Measurements from ENCODE around the gene CHN2.
"Not testable (repeated sequence)": the region's sequence is repeated elsewhere in the genome, so short reads cannot be mapped to it uniquely, and the experiment has no call there.

CHN2 gene

GRCh38 chr7:29248713-29249382 is 54.3 kb downstream of the CHN2 start:
- no peak for DNase-seq
- Mint-ChIP-seq H3K4me3 (no peak overlapping the region), H3K27ac (no peak overlapping the region), H3K4me1 (peaks cover 24% of the 10 kb centered on the region), H3K27me3 (no peaks in the 10 kb centered on the region), H3K9me3 (peaks cover 4% of the 10 kb centered on the region), H3K36me3 (ENCODE audit: low read depth) (no peaks in the 10 kb centered on the region)
- ATAC-seq = no peak

DNA sequence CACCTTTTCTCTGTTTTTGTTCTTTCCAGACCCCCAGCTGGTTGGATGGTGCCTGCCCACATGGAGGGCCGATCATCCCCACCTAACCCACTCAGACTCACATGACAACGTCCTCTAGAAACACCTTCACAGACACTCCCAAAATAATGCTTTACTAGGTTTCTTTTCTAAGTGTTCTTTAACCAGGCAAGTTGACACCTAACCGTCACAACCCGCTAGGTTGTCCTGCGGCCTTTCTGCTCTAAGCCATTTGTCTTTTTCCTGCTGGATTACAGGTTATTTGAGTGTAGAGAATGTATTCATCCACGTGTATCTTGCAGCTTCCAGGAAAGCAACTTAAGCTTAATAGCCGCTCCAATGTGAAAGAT is 54.8 kb downstream of the CHN2 start:
- no peak for DNase-seq
- Mint-ChIP-seq H3K27me3 (no peaks in the 10 kb centered on the region), H3K9me3 (peaks cover 4% of the 10 kb centered on the region)

DNA sequence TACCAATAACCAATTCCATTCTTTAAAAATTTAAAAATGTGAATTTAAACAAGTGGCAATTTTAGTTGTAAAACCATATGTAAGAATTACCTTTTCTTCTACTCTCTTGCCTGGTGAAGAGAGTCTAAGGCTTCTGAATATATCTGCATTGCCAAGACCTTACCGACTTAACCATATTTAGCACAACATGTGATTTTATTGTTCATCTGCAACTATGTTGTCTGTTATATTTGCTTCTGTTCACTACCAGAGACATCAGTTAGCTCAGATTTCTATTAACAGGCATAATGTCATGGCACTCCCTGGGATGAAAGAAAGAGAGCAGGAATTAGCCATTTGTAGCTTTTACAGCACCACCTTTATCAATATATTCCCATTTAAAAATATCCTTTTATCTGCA is 55.3 kb downstream of the CHN2 start:
- H3K36me3 Mint-ChIP-seq (ENCODE audit: low read depth) = no peaks in the 10 kb centered on the region
- no peaks in the 10 kb centered on the region for H3K9me3 Mint-ChIP-seq
- H3K4me3 Mint-ChIP-seq = no peak overlapping the region
- DNase-seq (no peak), ATAC-seq (no peak)
- no peak overlapping the region for H3K27ac Mint-ChIP-seq
- H3K4me1 Mint-ChIP-seq = peaks cover 14% of the 10 kb centered on the region
- no peaks in the 10 kb centered on the region for H3K27me3 Mint-ChIP-seq

More for the DNA sequence above, 54.8 kb downstream of the CHN2 start:
- no peak for ATAC-seq
- H3K36me3 Mint-ChIP-seq (ENCODE audit: low read depth) = no peaks in the 10 kb centered on the region
- H3K27ac Mint-ChIP-seq = no peak overlapping the region
- no peak overlapping the region for H3K4me3 Mint-ChIP-seq
- peaks cover 19% of the 10 kb centered on the region for H3K4me1 Mint-ChIP-seq

DNA sequence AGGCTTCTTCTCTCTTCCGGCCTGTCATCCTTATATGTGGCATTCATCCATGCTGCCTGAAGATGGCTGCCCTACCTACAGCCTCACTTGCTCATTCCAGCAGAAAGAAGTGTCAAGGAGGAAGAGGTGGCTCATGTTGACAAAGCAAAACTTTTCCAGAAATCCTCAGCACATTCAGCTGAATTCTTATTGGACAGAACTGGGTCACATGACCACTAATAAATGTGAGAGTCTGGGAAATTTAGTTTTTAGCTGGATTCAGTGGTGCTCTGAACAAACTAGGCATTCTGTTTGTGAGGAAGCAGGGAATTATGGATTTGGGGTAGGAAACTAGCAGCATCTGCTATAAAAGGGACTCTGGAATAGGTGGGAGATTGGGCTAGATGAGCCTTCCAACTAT is 58.6 kb downstream of the CHN2 start:
- Mint-ChIP-seq H3K4me3 (no peak overlapping the region), H3K27ac (no peak overlapping the region)
- DNase-seq = no peak

DNA sequence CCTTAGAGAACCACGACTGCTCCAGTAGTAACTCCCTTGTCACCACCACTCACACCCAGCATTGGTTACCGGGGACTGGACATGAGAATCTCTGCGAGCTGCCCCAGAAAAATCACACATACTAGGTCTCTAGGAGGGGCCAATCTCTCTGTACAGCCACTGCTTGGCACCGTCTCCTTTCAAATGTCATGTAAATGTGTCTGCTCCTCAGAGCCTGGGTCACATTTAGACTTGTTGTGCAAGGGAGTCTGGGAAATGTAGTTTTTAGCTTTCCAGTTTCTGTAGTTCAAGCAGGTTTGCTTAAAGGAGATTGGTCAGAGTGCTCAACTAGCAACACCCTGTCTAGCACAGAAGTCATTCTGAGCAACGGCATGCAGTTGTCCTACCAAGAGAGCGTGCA is 60.0 kb downstream of the CHN2 start:
- Mint-ChIP-seq H3K4me3 (no peak overlapping the region), H3K9me3 (no peaks in the 10 kb centered on the region), H3K36me3 (ENCODE audit: low read depth) (no peaks in the 10 kb centered on the region), H3K27me3 (peaks cover 2% of the 10 kb centered on the region), H3K27ac (no peak overlapping the region), H3K4me1 (peaks cover 1% of the 10 kb centered on the region)
- DNase-seq = no peak
- no peak for ATAC-seq

More for the DNA sequence above, 58.6 kb downstream of the CHN2 start:
- Mint-ChIP-seq H3K36me3 (ENCODE audit: low read depth) (no peaks in the 10 kb centered on the region), H3K4me1 (peaks cover 6% of the 10 kb centered on the region), H3K27me3 (peaks cover 2% of the 10 kb centered on the region), H3K9me3 (no peaks in the 10 kb centered on the region)
- no peak for ATAC-seq

DNA sequence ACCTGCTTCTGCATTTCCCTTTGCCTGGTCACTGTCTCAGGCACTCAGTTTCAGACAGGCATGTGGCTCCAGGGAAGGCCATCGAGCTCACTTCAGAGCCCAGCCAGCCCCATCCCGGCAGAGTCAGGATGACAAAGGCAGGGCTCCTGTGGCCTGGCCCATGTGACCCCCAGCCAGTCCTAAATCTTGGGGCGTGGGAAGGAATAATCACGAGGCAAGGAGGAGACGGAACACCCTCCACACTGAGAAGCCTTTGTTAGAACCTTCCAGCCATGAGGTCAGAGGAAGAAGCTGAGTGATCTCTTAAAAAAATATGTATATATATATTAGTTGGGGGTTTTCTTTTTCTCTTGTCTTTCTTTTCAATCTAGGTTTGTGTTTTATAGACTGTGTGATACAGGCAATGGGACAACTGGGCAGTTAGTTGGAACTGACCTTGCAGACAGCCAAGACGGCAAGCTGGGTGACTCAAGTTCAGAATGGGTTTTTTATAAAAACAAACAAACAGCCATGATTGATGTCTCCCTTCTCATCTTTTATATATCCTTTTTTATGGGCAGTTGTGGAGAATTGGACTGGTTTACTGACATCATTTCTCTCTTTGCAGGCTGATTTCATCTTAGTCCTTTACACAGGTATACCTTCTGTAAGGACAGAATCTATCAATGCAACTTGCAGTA is 60.8 kb downstream of the CHN2 start:
- Mint-ChIP-seq H3K27me3 (peaks cover 2% of the 10 kb centered on the region), H3K9me3 (no peaks in the 10 kb centered on the region), H3K36me3 (ENCODE audit: low read depth) (no peaks in the 10 kb centered on the region), H3K4me3 (no peak overlapping the region), H3K4me1 (peaks cover 1% of the 10 kb centered on the region), H3K27ac (no peak overlapping the region)
- DNase-seq = no peak
- no peak for ATAC-seq

- H3K9me3 Mint-ChIP-seq = no peaks in the 10 kb centered on the region
- DNase-seq (no peak), ATAC-seq (no peak)
- peaks cover 2% of the 10 kb centered on the region for H3K27me3 Mint-ChIP-seq
- H3K4me1 Mint-ChIP-seq = peaks cover 1% of the 10 kb centered on the region
- H3K27ac Mint-ChIP-seq = no peak overlapping the region
- H3K36me3 Mint-ChIP-seq (ENCODE audit: low read depth) = no peaks in the 10 kb centered on the region
- no peak overlapping the region for H3K4me3 Mint-ChIP-seq
These were observed 61.5 kb downstream of the CHN2 start for GRCh38 chr7:29255906-29256692.

DNA sequence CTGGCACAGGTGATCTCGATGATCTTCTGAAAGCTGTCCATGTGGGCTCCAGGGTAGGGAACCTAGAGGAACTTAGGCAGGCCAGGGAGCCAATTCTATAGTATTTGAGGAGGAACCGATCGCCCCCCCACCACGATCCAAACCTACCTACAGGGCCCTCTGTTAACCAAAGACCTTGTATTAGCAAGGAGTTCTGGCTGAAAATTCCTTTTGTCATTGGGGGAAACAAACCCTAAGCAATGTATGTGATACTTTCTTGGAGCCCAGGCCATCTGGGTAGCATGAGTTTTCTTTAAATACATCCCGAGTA is 62.1 kb downstream of the CHN2 start:
- H3K9me3 Mint-ChIP-seq = no peaks in the 10 kb centered on the region
- no peak for DNase-seq
- H3K27me3 Mint-ChIP-seq = peaks cover 2% of the 10 kb centered on the region
- no peak overlapping the region for H3K27ac Mint-ChIP-seq
- no peak for ATAC-seq
- peaks cover 1% of the 10 kb centered on the region for H3K4me1 Mint-ChIP-seq
- no peaks in the 10 kb centered on the region for H3K36me3 Mint-ChIP-seq (ENCODE audit: low read depth)
- H3K4me3 Mint-ChIP-seq = no peak overlapping the region

DNA sequence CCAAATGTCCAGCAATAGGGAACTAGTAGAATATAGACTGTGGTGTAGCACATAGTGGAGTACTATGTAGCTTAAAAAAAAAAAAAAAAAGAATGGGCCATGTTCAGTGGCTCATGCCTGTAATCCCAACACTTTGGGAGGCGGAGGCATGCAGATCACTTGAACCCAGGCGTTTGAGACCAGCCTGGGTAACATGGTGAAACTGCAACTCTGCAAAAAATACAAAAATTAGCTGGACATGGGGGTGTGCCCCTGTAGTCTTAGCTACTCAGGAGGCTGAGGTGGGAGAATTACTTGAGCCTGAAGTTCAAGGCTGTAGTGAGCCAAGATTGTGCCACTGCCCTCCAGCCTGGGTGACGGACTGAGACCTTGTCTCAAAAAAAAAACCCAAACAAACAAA is 64.4 kb downstream of the CHN2 start:
- no peak overlapping the region for H3K27ac Mint-ChIP-seq
- no peak for DNase-seq
- peaks cover 2% of the 10 kb centered on the region for H3K36me3 Mint-ChIP-seq (ENCODE audit: low read depth)
- H3K9me3 Mint-ChIP-seq = peaks cover 4% of the 10 kb centered on the region
- no peak for ATAC-seq
- H3K27me3 Mint-ChIP-seq = peaks cover 2% of the 10 kb centered on the region
- H3K4me3 Mint-ChIP-seq = no peak overlapping the region
- peaks cover 1% of the 10 kb centered on the region for H3K4me1 Mint-ChIP-seq

- H3K4me1 Mint-ChIP-seq = peaks cover 10% of the 10 kb centered on the region
- no peak for DNase-seq
- H3K4me3 Mint-ChIP-seq = no peak overlapping the region
- no peak for ATAC-seq
- H3K36me3 Mint-ChIP-seq (ENCODE audit: low read depth) = peaks cover 8% of the 10 kb centered on the region
- peaks cover 14% of the 10 kb centered on the region for H3K9me3 Mint-ChIP-seq
- H3K27ac Mint-ChIP-seq = no peak overlapping the region
- H3K27me3 Mint-ChIP-seq = peaks cover 7% of the 10 kb centered on the region
These were observed 67.8 kb downstream of the CHN2 start for GRCh38 chr7:29262191-29262917.

DNA sequence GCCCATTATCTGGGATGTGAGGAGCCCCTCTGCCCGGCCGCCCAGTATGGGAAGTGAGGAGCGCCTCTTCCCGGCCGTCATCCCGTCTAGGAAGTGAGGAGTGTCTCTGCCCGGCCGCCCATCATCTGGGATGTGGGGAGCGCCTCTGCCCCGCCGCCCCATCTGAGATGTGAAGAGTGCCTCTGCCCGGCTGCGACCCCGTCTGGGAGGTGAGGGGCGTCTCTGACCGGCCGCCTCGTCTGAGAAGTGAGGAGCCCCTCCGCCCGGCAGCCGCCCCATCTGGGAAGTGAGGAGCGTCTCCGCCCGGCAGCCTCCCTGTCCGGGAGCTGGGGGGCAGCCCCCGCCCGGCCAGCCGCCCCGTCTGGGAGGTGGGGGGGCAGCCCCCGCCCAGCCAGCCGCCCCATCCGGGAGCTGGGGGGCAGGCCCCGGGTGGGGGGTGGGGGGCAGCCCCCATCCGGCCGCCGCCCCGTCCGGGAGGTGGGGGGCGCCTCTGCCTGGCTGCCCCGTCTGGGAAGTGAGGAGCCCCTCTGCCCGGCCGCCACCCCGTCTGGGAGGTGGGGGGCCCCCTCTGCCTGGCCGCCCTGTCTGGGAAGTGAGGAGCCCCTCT is 69.1 kb downstream of the CHN2 start:
- H3K36me3 Mint-ChIP-seq (ENCODE audit: low read depth); H3K27ac Mint-ChIP-seq; H3K27me3 Mint-ChIP-seq: not testable (repeated sequence)

DNA sequence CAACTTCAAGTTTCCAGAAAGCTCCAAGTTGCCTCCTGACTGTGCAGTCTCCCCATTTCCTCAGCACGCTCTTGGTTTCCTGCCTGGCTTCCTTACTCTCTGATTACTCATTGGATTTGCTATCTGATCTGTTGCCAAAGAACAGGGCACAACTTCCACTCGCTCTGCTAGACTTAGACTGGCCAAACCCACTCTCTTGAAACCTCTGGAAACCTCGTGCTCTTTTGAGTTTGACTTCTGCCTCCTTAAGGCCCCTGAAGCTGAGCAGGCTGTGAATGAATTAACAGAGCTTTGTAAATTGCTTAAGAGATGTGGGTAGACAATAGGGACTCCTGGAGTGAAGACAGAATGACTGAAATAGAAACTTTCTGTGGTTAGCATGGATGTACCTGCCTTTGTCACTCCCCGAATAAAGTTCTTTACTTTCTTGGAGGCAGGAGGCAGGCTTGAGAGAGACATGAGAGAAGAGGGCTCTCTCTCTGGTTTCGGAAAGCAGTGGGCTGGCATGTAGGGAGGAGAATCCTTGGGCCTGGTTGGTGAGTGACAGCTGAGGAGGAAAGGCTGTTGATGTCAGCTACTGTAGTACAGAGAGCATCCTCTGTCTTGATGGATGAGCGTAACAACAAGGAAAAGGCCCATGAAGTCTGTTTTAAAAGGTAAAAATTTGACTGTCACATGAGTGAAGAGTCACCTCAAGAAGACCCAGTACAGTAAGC is 70.8 kb downstream of the CHN2 start:
- DNase-seq = no peak
- H3K4me1 Mint-ChIP-seq = peaks cover 12% of the 10 kb centered on the region
- no peak overlapping the region for H3K27ac Mint-ChIP-seq
- ATAC-seq = peak; percentile 88
- peaks cover 12% of the 10 kb centered on the region for H3K27me3 Mint-ChIP-seq
- H3K36me3 Mint-ChIP-seq (ENCODE audit: low read depth) = peaks cover 8% of the 10 kb centered on the region
- H3K9me3 Mint-ChIP-seq = peaks cover 14% of the 10 kb centered on the region
- H3K4me3 Mint-ChIP-seq = no peak overlapping the region

More for the DNA sequence above, 69.1 kb downstream of the CHN2 start:
- ATAC-seq, H3K4me3 Mint-ChIP-seq, DNase-seq: not testable (repeated sequence)
- peaks cover 14% of the 10 kb centered on the region for H3K9me3 Mint-ChIP-seq
- H3K4me1 Mint-ChIP-seq = peaks cover 12% of the 10 kb centered on the region

DNA sequence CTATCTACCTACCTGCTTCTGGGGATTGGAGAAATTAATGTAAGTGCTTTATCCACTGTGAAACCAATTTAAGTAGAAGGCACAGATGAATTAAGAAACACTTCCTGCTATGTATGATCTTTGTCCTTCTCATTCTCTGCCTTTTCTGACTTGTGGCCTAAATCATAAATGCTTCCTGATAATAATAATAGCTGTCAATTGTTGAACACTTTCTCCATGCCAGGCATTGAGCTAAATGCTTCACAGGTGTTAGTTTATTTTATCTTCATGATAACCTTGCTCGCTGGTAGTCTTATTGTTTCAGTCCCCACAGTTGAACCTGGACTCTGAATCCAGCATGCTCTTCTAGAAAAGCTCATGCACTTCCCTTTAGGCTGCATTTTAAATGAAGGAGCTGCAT is 75.4 kb downstream of the CHN2 start:
- Mint-ChIP-seq H3K27me3 (peaks cover 14% of the 10 kb centered on the region), H3K9me3 (peaks cover 10% of the 10 kb centered on the region), H3K4me1 (peaks cover 28% of the 10 kb centered on the region), H3K4me3 (no peak overlapping the region), H3K27ac (no peak overlapping the region), H3K36me3 (ENCODE audit: low read depth) (peaks cover 6% of the 10 kb centered on the region)
- no peak for DNase-seq
- no peak for ATAC-seq

All from activated naive CD8-positive, alpha-beta T cell treated with anti-CD3 and anti-CD28 coated beads, Interleukin-2, amount 50 U/mL, for 24 hours (primary cell).